IPS-15b (cell line): Measurements from ENCODE around the gene REEP1.
"Not testable (repeated sequence)": the region's sequence is repeated elsewhere in the genome, so short reads cannot be mapped to it uniquely, and the experiment has no call there.

Experiments
- H3K27me3 ChIP-seq: one replicate; pipeline ENCODE4 v1.6.1; 2013; ENCODE audit warnings: low read length; ENCODE audit not compliant: control insufficient read depth, insufficient read depth
- H3K36me3 ChIP-seq: one replicate; pipeline ENCODE4 v1.6.1; 2013; ENCODE audit warnings: low read length; ENCODE audit not compliant: control insufficient read depth, insufficient read depth
- H3K4me1 ChIP-seq: one replicate; pipeline ENCODE4 v1.6.1; 2013; ENCODE audit warnings: mild to moderate bottlenecking, low read length; ENCODE audit not compliant: control insufficient read depth, insufficient read depth
- H3K4me3 ChIP-seq: one replicate; pipeline ENCODE4 v1.5.1; 2013; ENCODE audit warnings: low read depth, low read length
- H3K9ac ChIP-seq: one replicate; pipeline ENCODE4 v1.6.1; 2013; ENCODE audit warnings: low read depth, mild to moderate bottlenecking, low read length
- H3K9me3 ChIP-seq: one replicate; pipeline ENCODE4 v1.6.1; 2013; ENCODE audit warnings: mild to moderate bottlenecking, low read length; ENCODE audit not compliant: control insufficient read depth, insufficient read depth

The REEP1 gene

DNA sequence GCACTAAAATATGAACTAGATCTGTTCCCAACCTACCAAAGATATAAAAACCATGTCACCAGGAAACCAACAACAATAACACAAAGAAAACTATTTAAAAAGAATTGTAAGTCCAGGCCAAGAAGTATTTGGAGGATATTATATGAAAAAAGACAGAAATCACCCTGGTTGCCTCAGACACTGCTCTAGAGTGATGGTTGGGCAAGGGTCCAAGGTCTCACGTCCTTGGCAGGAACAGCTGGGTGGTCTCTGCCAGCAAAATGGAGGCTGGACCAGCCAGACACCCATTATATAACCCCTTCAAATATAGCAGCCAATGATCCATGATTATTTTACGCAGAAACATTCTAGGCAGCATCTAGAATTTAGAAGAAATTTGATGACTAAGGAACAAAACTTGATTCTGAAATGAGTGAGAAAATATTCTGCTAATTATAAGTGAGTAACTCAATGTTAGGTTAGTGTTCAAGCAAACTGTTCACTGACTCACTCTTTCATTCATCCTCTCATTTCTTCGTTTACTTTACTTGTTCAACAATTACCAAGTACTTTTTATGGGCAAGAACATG, 102.8 kb downstream of the REEP1 start:
- Histone ChIP-seq H3K4me3 (no peak overlapping the region), H3K9me3 (no peaks in the 10 kb centered on the region), H3K4me1 (no peaks in the 10 kb centered on the region), H3K27me3 (no peaks in the 10 kb centered on the region), H3K36me3 (no peaks in the 10 kb centered on the region), H3K9ac (no peak overlapping the region)

DNA sequence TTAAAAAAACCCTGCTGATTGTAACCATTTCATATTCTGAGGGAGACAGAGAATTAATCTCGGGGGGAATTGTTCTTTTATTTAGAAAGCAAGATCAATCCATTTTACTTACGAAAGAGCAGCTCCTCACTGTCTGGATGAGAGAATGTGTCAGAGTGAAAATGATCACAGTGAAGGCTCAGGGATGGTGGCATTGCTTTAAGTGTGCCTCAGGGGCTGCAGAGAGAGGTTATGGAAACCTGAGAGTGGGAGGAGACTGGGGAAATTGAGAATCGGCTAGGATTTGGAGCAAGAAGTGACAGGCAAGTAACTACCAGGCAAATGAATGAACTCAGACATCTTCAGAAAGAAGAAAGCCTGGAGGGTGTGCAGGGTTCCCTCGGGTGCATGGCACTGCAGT, 104.0 kb downstream of the REEP1 start:
- Histone ChIP-seq H3K9ac (no peak overlapping the region), H3K4me1 (no peaks in the 10 kb centered on the region), H3K9me3 (no peaks in the 10 kb centered on the region), H3K27me3 (no peaks in the 10 kb centered on the region), H3K36me3 (no peaks in the 10 kb centered on the region), H3K4me3 (no peak overlapping the region)

DNA sequence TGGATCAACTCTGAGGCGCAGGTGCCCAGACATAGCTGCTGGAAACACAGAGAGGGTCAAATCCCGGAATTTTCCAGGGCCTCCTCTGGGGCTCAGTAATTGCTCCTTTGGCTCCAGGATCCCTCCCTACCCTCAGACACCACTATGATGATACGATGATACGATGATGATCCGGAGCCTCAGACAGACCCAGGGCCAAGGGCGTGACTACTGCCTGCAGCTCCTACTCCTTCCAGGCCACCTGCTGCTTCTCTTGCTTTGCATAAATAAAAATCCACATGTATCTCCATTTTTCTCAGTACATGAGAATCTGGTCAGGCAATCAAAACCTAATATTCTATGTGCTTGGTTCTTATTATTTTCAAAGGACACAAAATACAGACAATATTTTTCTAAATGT, 104.5 kb downstream of the REEP1 start:
- no peaks in the 10 kb centered on the region for H3K9me3 ChIP-seq
- no peaks in the 10 kb centered on the region for H3K27me3 ChIP-seq
- H3K4me1 ChIP-seq = no peaks in the 10 kb centered on the region
- no peaks in the 10 kb centered on the region for H3K36me3 ChIP-seq
- no peak overlapping the region for H3K9ac ChIP-seq
- no peak overlapping the region for H3K4me3 ChIP-seq

DNA sequence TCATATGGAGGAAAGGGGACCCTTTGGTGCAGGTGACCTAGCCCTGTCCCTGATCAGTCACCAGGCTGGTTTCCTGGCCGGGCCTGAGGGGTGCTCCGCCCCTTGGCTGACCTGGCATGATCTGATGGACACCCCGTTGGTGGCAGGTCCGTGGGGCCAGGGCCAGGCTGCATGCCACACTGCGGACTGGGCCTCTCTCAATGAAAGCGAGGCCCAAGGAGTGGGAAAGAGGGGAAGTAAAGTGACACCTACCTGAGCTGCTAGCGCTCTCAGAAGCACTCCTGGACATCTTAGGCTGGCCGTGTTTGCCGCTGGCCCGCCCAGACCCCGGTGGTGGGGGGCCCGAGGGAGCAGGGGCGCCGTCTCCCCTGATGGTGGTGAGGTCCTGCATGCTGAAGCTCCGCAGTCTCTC, 105.0 kb downstream of the REEP1 start:
- Histone ChIP-seq H3K9me3 (no peaks in the 10 kb centered on the region), H3K27me3 (no peaks in the 10 kb centered on the region), H3K9ac (no peak overlapping the region), H3K4me3 (no peak overlapping the region), H3K4me1 (no peaks in the 10 kb centered on the region), H3K36me3 (no peaks in the 10 kb centered on the region)

DNA sequence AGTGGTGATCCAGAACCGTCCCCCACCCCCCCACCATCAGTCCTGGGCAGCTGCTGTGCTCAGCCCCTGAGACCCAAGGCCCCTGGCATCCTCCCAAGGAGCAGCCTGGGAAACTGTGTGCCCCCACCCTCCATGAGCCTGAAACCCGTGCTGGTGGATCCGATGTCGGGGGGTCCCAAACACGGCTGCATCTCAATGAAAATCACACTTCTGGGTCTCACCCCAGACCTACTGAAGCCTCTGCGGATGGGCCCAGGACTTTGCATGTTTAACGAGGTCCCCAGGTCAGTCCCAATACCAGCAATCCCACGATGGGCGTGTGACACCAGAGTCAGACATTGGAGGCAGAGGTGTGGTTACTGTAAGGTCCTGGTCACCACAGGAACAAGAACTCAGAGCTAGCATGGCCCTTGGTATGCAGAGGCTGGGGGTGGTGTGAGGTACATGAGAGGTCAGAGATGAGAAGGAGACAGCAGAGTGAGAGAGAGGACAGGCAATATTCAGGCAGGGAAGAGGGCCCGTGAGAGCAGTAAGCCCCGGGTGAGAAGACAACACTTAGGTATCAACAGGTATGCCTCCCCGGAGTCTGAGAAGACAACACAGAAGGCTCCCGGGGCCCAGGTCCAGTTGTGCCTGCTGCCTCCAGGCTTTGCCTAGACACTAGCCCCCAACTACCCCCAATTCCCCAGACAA, 105.6 kb downstream of the REEP1 start:
- Histone ChIP-seq H3K4me1 (no peaks in the 10 kb centered on the region), H3K4me3 (no peak overlapping the region), H3K27me3 (no peaks in the 10 kb centered on the region), H3K9ac (no peak overlapping the region), H3K36me3 (no peaks in the 10 kb centered on the region), H3K9me3 (no peaks in the 10 kb centered on the region)

DNA sequence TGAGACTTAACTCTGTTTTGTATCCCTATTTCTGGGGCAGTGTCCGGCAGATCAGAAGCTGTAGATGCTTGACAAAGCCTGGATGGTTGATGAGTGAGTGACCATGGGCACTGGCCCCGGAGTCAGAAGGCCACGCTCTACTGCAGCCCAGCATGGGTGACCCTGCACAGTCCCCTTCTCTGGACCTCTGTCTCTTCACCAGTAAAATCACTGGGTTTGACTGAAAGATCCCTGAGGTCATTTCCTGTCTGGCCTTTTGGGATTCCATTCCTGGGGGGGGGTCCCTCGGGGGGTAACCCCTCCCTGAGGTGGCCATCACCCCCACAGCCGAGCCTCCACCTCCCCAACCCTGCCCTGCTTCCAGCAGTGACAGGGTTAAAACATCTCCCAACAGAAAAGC, 106.5 kb downstream of the REEP1 start:
- Histone ChIP-seq H3K27me3 (no peaks in the 10 kb centered on the region), H3K36me3 (no peaks in the 10 kb centered on the region), H3K9me3 (no peaks in the 10 kb centered on the region), H3K9ac (no peak overlapping the region), H3K4me3 (no peak overlapping the region), H3K4me1 (no peaks in the 10 kb centered on the region)

DNA sequence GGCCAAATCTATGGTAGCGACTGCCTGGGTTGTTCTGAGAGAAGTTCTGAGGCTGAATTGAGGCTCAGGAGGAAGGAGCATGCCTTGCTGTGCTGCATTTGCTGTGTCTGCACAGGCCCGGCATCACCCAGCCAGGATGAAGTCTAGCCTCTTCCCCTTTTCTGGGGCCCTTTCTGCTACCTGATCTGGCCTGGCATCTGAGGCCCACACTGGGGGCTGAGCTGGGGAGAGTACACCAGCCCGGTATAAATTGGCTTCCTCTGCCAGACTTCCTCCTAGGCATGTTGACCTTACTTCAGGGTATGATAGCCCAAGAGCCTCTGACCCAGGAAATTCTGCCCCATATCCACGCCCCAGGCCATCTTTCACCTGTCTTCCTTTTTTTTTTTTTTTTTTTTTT, 108.2 kb downstream of the REEP1 start:
- H3K27me3 ChIP-seq = no peaks in the 10 kb centered on the region
- H3K9ac ChIP-seq = no peak overlapping the region
- H3K4me3 ChIP-seq = no peak overlapping the region
- H3K36me3 ChIP-seq = no peaks in the 10 kb centered on the region
- no peaks in the 10 kb centered on the region for H3K4me1 ChIP-seq
- H3K9me3 ChIP-seq = no peaks in the 10 kb centered on the region

DNA sequence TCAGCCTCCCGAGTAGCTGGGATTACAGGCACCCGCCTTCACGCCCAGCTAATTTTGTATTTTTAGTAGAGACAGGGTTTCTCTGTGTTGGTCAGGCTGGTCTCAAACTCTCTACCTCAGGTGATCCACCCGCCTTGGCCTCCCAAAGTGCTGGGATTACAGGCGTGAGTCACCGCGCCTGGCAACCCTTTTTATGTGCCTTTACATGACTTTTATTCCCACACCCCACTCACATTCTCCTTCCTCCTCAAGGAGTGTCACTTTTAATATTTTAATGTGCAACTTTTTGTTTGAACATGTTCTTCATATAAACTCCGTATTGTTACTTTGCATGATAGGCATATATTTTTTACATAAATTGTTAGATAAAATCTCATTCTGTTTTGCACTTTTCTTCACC, 108.9 kb downstream of the REEP1 start:
- not testable (repeated sequence) for H3K27me3 ChIP-seq, H3K36me3 ChIP-seq, H3K4me3 ChIP-seq, H3K9me3 ChIP-seq, H3K4me1 ChIP-seq, H3K9ac ChIP-seq

DNA sequence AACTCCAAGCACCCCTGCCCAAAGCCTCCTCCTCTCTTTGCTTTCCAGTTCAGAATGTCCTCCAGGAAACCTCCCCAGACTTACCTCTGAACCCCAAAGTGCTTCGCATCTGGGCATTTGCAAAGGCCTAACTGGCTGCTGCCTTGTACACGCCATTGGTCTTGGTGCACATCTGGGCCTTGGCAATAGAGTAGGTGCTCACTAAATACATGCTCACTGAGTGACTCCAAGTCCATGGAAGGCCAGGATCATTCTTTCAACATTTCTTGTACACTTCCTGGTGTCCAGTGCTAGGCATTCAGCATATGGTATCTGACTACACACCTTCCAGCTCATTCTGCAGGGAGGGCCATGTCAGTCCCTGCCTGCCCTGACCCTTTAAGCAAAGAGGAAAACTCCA, 109.7 kb downstream of the REEP1 start:
- Histone ChIP-seq H3K4me1 (peaks cover under 1% of the 10 kb centered on the region), H3K36me3 (no peaks in the 10 kb centered on the region), H3K27me3 (no peaks in the 10 kb centered on the region), H3K9ac (no peak overlapping the region), H3K9me3 (no peaks in the 10 kb centered on the region), H3K4me3 (no peak overlapping the region)

DNA sequence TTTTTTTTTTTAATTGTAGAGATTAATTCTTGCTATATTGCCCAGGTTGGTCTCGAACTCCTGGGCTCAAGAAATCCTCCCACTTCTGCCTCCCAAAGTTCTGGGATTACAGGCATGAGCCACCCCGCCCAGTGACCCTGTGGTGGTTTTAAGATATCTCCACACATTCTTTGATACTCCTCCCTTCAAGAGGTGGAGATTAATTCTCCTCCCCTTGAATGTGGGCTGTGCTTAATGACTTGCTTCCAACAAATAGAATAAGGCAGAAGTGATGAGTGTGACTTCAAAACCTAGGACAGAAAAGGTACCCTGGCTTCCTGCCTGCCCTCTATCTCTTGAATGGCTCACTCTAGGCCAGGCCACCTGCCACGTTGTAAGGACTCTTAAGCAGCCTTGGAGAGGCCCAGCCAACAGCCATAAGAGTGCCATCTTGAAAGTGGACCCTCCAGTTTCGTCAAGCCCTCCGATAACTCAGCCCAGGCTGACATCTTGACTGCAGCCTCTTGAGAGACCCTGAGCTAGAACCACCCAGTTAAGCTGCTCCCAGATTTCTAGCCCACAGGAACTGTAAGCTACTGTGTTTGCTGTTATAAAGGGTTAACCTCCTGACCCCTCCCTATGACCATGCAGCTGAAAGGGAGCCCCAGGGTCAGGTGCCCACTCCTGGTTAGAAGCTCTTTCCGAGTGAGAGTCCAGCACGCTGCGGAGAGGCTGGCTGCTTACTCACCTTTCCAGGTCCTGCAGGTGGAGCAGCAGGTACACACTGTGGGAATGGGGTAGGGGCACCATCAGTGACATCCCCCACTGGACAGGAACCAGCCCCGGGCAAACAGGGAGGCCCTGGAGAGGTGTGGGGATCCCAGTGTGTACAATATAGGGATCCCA, 110.5 kb downstream of the REEP1 start:
- Histone ChIP-seq H3K4me1 (peaks cover 2% of the 10 kb centered on the region), H3K27me3 (no peaks in the 10 kb centered on the region), H3K9ac (no peak overlapping the region), H3K4me3 (no peak overlapping the region), H3K36me3 (no peaks in the 10 kb centered on the region), H3K9me3 (no peaks in the 10 kb centered on the region)

DNA sequence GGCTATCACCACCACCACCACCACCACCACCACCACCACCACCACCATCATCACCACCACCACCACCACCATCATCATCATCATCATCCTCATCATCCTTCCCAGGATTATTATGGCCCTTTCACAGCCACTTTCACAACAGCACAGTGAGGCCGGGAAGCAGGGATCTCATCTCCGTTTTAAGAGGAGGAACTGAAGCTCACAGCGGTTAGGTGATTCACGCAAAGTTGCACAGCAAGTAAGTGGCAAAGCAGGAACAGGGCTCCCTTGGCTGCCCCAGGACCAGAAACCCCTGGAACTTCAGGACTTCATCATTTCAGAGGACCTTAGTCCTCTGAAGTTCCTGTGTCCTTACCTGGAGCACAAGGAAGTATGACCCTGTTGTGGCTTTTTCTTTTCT, 111.4 kb downstream of the REEP1 start:
- no peak overlapping the region for H3K9ac ChIP-seq
- no peaks in the 10 kb centered on the region for H3K9me3 ChIP-seq
- H3K4me1 ChIP-seq = peaks cover 2% of the 10 kb centered on the region
- no peaks in the 10 kb centered on the region for H3K36me3 ChIP-seq
- H3K4me3 ChIP-seq = no peak overlapping the region
- no peaks in the 10 kb centered on the region for H3K27me3 ChIP-seq

DNA sequence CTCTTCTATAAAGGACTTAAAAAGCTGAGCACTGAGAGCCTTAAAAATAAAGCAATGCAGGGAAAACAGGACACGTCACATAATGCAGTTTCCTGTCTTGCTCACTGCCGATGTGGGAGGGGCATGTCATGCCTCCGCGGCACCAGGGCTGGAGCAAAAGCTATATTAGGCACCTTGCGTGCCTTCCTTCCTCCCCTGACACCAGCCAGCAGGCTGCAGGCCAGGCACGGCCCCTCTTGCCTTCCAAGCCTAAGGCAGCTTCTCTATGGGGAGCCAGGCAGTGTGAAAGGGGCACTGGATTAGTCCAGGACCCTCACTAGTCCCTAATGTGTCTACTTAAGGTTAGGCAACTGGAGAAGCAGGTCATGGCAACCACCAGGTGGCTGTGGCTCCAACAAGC, 111.8 kb downstream of the REEP1 start:
- no peak overlapping the region for H3K4me3 ChIP-seq
- no peaks in the 10 kb centered on the region for H3K9me3 ChIP-seq
- no peaks in the 10 kb centered on the region for H3K27me3 ChIP-seq
- no peak overlapping the region for H3K9ac ChIP-seq
- H3K4me1 ChIP-seq = peaks cover 2% of the 10 kb centered on the region
- H3K36me3 ChIP-seq = no peaks in the 10 kb centered on the region
